ENCODE measurements around the gene EHF. TPM values are rescaled to one million over a fixed set of nuclear protein-coding genes. Genes with fewer than 3 reads are reported as not detected.
"Not testable (repeated sequence)": the region's sequence is repeated elsewhere in the genome, so short reads cannot be mapped to it uniquely, and the experiment has no call there.

The EHF gene
- total RNA-seq, 2 donors from 2014 or later, result not detected

- Mint-ChIP-seq H3K4me1 (ENCODE audit: low read depth) (no peaks in the 10 kb centered on the region), H3K36me3 (ENCODE audit: insufficient read depth in 2 of 2) (peaks cover 0 to 2% of the 10 kb centered on the region in 2 donors), H3K9me3 (peaks cover 0 to 2% of the 10 kb centered on the region in 2 donors), H3K4me3 (no peak overlapping the region), H3K27me3 (ENCODE audit: low read depth) (peaks cover 47% of the 10 kb centered on the region), H3K27ac (no peak overlapping the region)
- ATAC-seq (replicated peaks in 1 of 2), result no peak
- no peak for DNase-seq
Measured at GRCh38 chr11:34676227-34676626, 55.3 kb downstream of the EHF start.

- H3K4me1 Mint-ChIP-seq (ENCODE audit: low read depth), result no peaks in the 10 kb centered on the region
- no peak overlapping the region for H3K27ac Mint-ChIP-seq
- ATAC-seq (replicated peaks in 1 of 2) (no peak), DNase-seq (no peak)
- no peak overlapping the region for H3K4me3 Mint-ChIP-seq
- peaks cover 27% of the 10 kb centered on the region for H3K27me3 Mint-ChIP-seq (ENCODE audit: low read depth)
- no peaks in the 10 kb centered on the region for H3K36me3 Mint-ChIP-seq (ENCODE audit: insufficient read depth in 2 of 2)
- no peaks in the 10 kb centered on the region for H3K9me3 Mint-ChIP-seq
Measured at GRCh38 chr11:34679681-34680080, 58.8 kb downstream of the EHF start.

- no peaks in the 10 kb centered on the region for H3K9me3 Mint-ChIP-seq
- DNase-seq (no peak), ATAC-seq (replicated peaks in 1 of 2) (no peak)
- H3K4me3 Mint-ChIP-seq, result no peak overlapping the region
- H3K36me3 Mint-ChIP-seq (ENCODE audit: insufficient read depth in 2 of 2), result no peaks in the 10 kb centered on the region
- H3K27me3 Mint-ChIP-seq (ENCODE audit: low read depth), result peaks cover 21% of the 10 kb centered on the region
- no peaks in the 10 kb centered on the region for H3K4me1 Mint-ChIP-seq (ENCODE audit: low read depth)
- H3K27ac Mint-ChIP-seq, result no peak overlapping the region
Measured at GRCh38 chr11:34680206-34680605, 59.3 kb downstream of the EHF start.

- H3K27ac Mint-ChIP-seq, result no peak overlapping the region
- no peaks in the 10 kb centered on the region for H3K4me1 Mint-ChIP-seq (ENCODE audit: low read depth)
- no peak for ATAC-seq (replicated peaks in 1 of 2)
- H3K4me3 Mint-ChIP-seq, result no peak overlapping the region
- DNase-seq, result no peak
- no peaks in the 10 kb centered on the region for H3K9me3 Mint-ChIP-seq
- peaks cover 18% of the 10 kb centered on the region for H3K27me3 Mint-ChIP-seq (ENCODE audit: low read depth)
- no peaks in the 10 kb centered on the region for H3K36me3 Mint-ChIP-seq (ENCODE audit: insufficient read depth in 2 of 2)
Measured at GRCh38 chr11:34680918-34681586, 60.2 kb downstream of the EHF start.

GRCh38 chr11:34682825-34683224 lies 61.9 kb downstream of the EHF start:
- Mint-ChIP-seq H3K4me1 (ENCODE audit: low read depth) (no peaks in the 10 kb centered on the region), H3K36me3 (ENCODE audit: insufficient read depth in 2 of 2) (no peaks in the 10 kb centered on the region), H3K27ac (peak overlapping the region; percentile 63), H3K9me3 (no peaks in the 10 kb centered on the region), H3K27me3 (ENCODE audit: low read depth) (peaks cover 18% of the 10 kb centered on the region), H3K4me3 (no peak overlapping the region)
- ATAC-seq (replicated peaks in 1 of 2) (no peak), DNase-seq (no peak)

- Mint-ChIP-seq H3K27me3 (ENCODE audit: low read depth) (peaks cover 18% of the 10 kb centered on the region), H3K4me1 (ENCODE audit: low read depth) (no peaks in the 10 kb centered on the region), H3K4me3 (no peak overlapping the region), H3K36me3 (ENCODE audit: insufficient read depth in 2 of 2) (no peaks in the 10 kb centered on the region), H3K9me3 (no peaks in the 10 kb centered on the region), H3K27ac (no peak overlapping the region)
- DNase-seq, result no peak
- ATAC-seq (replicated peaks in 1 of 2), result no peak
Measured at GRCh38 chr11:34683396-34683795, 62.5 kb downstream of the EHF start.

GRCh38 chr11:34685864-34686263 lies 65.0 kb downstream of the EHF start:
- Mint-ChIP-seq H3K9me3 (no peaks in the 10 kb centered on the region), H3K4me1 (ENCODE audit: low read depth) (no peaks in the 10 kb centered on the region), H3K36me3 (ENCODE audit: insufficient read depth in 2 of 2) (no peaks in the 10 kb centered on the region), H3K4me3 (no peak overlapping the region), H3K27me3 (ENCODE audit: low read depth) (peaks cover 6% of the 10 kb centered on the region), H3K27ac (no peak overlapping the region)
- DNase-seq (no peak), ATAC-seq (replicated peaks in 1 of 2) (peak in 1 of 2 donors; percentile 53)

GRCh38 chr11:34692299-34692698 lies 71.4 kb downstream of the EHF start:
- ATAC-seq (replicated peaks in 1 of 2); DNase-seq; H3K36me3 Mint-ChIP-seq (ENCODE audit: insufficient read depth in 2 of 2); H3K4me3 Mint-ChIP-seq; H3K27ac Mint-ChIP-seq; H3K4me1 Mint-ChIP-seq (ENCODE audit: low read depth); H3K9me3 Mint-ChIP-seq: not testable (repeated sequence)
- peaks cover 15% of the 10 kb centered on the region for H3K27me3 Mint-ChIP-seq (ENCODE audit: low read depth)

- H3K27ac Mint-ChIP-seq, result no peak overlapping the region
- H3K4me1 Mint-ChIP-seq (ENCODE audit: low read depth), result no peaks in the 10 kb centered on the region
- no peak overlapping the region for H3K4me3 Mint-ChIP-seq
- DNase-seq (no peak), ATAC-seq (replicated peaks in 1 of 2) (no peak)
- peaks cover 29% of the 10 kb centered on the region for H3K27me3 Mint-ChIP-seq (ENCODE audit: low read depth)
- peaks cover 0 to 2% of the 10 kb centered on the region in 2 donors for H3K36me3 Mint-ChIP-seq (ENCODE audit: insufficient read depth in 2 of 2)
- H3K9me3 Mint-ChIP-seq, result peaks cover 0 to 4% of the 10 kb centered on the region in 2 donors
Measured at GRCh38 chr11:34696862-34697261, 76.0 kb downstream of the EHF start.

- no peak for ATAC-seq (replicated peaks in 1 of 2)
- Mint-ChIP-seq H3K27ac (no peak overlapping the region), H3K36me3 (ENCODE audit: insufficient read depth in 2 of 2) (peaks cover 3 to 4% of the 10 kb centered on the region in 2 donors), H3K27me3 (ENCODE audit: low read depth) (peaks cover 16% of the 10 kb centered on the region), H3K9me3 (peaks cover 5 to 6% of the 10 kb centered on the region in 2 donors), H3K4me1 (ENCODE audit: low read depth) (no peaks in the 10 kb centered on the region), H3K4me3 (no peak overlapping the region)
- DNase-seq, result no peak
Measured at GRCh38 chr11:34706709-34707461, 86.0 kb downstream of the EHF start.

GRCh38 chr11:34707462-34707840 lies 86.6 kb downstream of the EHF start:
- H3K27me3 Mint-ChIP-seq (ENCODE audit: low read depth), result peaks cover 16% of the 10 kb centered on the region
- ATAC-seq (replicated peaks in 1 of 2) (no peak), DNase-seq (no peak)
- no peak overlapping the region for H3K4me3 Mint-ChIP-seq
- no peaks in the 10 kb centered on the region for H3K4me1 Mint-ChIP-seq (ENCODE audit: low read depth)
- H3K9me3 Mint-ChIP-seq, result peaks cover 9 to 11% of the 10 kb centered on the region in 2 donors
- H3K27ac Mint-ChIP-seq, result no peak overlapping the region
- peaks cover 4 to 8% of the 10 kb centered on the region in 2 donors for H3K36me3 Mint-ChIP-seq (ENCODE audit: insufficient read depth in 2 of 2)

Measured in activated T-cell treated with anti-CD3 and anti-CD28 coated beads, Interleukin-2, amount 50 U/mL, for 72 hours (primary cell).